HG03439 (cell line): ENCODE data around the gene GFI1B.
"Not testable (repeated sequence)": the region's sequence is repeated elsewhere in the genome, so short reads cannot be mapped to it uniquely, and the experiment has no call there.

ENCODE experiments used
- ATAC-seq: cut with Tn5 transposase; IDR thresholded peaks from one replicate; pipeline ENCODE4 v1.9.1; 2021; ENCODE audit warnings: mild to moderate bottlenecking, moderate library complexity; ENCODE audit not compliant: unreplicated experiment

GFI1B gene

GRCh38 chr9:132967908-132968307, 10.6 kb upstream of the GFI1B start:
- ATAC-seq = not testable (repeated sequence)

GRCh38 chr9:132969783-132970182, 8.7 kb upstream of the GFI1B start:
- no peak for ATAC-seq

- ATAC-seq = no peak
Measured at GRCh38 chr9:132970324-132971062, 8.0 kb upstream of the GFI1B start.

GRCh38 chr9:132973166-132973565, 5.3 kb upstream of the GFI1B start:
- ATAC-seq = no peak

GRCh38 chr9:132973713-132974112, 4.8 kb upstream of the GFI1B start:
- ATAC-seq = no peak

GRCh38 chr9:132975961-132976360, 2.5 kb upstream of the GFI1B start:
- ATAC-seq = no peak

- ATAC-seq = no peak
Measured at GRCh38 chr9:132976571-132976970, 1.9 kb upstream of the GFI1B start.

GRCh38 chr9:132978112-132978450, 413 bp upstream of the GFI1B start:
- no peak for ATAC-seq

GRCh38 chr9:132980157-132980556, 1.7 kb downstream of the GFI1B start:
- no peak for ATAC-seq

GRCh38 chr9:132982458-132982857, 4.0 kb downstream of the GFI1B start:
- ATAC-seq = no peak

GRCh38 chr9:132983491-132984201, 5.2 kb downstream of the GFI1B start:
- ATAC-seq = no peak

- no peak for ATAC-seq
Measured at GRCh38 chr9:132984202-132985070, 5.9 kb downstream of the GFI1B start.

- ATAC-seq = no peak
Measured at GRCh38 chr9:132985071-132985350, 6.5 kb downstream of the GFI1B start.

GRCh38 chr9:132985489-132985888, 7.0 kb downstream of the GFI1B start:
- ATAC-seq = no peak

- no peak for ATAC-seq
Measured at GRCh38 chr9:132986114-132986513, 7.6 kb downstream of the GFI1B start.

GRCh38 chr9:132986640-132987620, 8.4 kb downstream of the GFI1B start:
- no peak for ATAC-seq

GRCh38 chr9:132988244-132989013, 9.9 kb downstream of the GFI1B start:
- ATAC-seq = no peak

GRCh38 chr9:132989014-132989310, 10.5 kb downstream of the GFI1B start:
- no peak for ATAC-seq

- no peak for ATAC-seq
Measured at GRCh38 chr9:132989414-132989996, 11.0 kb downstream of the GFI1B start.
